Endothelial cell (in vitro differentiated cells): ENCODE data around the gene STK31. TPM values are rescaled to one million over a fixed set of nuclear protein-coding genes. Genes with fewer than 3 reads are reported as not detected.
"Not testable (repeated sequence)": the region's sequence is repeated elsewhere in the genome, so short reads cannot be mapped to it uniquely, and the experiment has no call there.

ENCODE experiments used
- DNase-seq: peaks from one replicate; pipeline ENCODE4 v3.0.0; 2021; ENCODE audit warnings: low spot score
- H3K27ac Mint-ChIP-seq: one replicate; pipeline ENCODE4 v1.8.0; 2021; ENCODE audit warnings: mixed read lengths, inconsistent platforms; ENCODE audit not compliant: unreplicated experiment
- H3K27me3 Mint-ChIP-seq: one replicate; pipeline ENCODE4 v1.8.0; 2021; ENCODE audit warnings: mild to moderate bottlenecking, moderate library complexity, mixed read lengths, inconsistent platforms; ENCODE audit not compliant: unreplicated experiment
- H3K36me3 Mint-ChIP-seq: one replicate; pipeline ENCODE4 v1.8.0; 2021; ENCODE audit warnings: mild to moderate bottlenecking, low read depth, mixed read lengths, inconsistent platforms; ENCODE audit not compliant: unreplicated experiment
- H3K4me1 Mint-ChIP-seq: one replicate; pipeline ENCODE4 v1.8.0; 2021; ENCODE audit warnings: mild to moderate bottlenecking, mixed read lengths, inconsistent platforms; ENCODE audit not compliant: unreplicated experiment
- H3K4me3 Mint-ChIP-seq: one replicate; pipeline ENCODE4 v1.8.0; 2021; ENCODE audit warnings: mild to moderate bottlenecking, mixed read lengths, inconsistent platforms; ENCODE audit not compliant: unreplicated experiment
- H3K9me3 Mint-ChIP-seq: one replicate; pipeline ENCODE4 v1.8.0; 2021; ENCODE audit warnings: mixed read lengths, inconsistent platforms; ENCODE audit not compliant: unreplicated experiment
- CTCF ChIP-seq: fragments of 200-600 bp; sonication (generic); IDR thresholded peaks from one replicate; pipeline ENCODE4 v1.5.0; 2021; ENCODE audit warnings: antibody characterized with exemption; ENCODE audit not compliant: unreplicated experiment
- total RNA-seq: library from RNA; stranded (reverse); fragmentation: NEBNext Ultra II Directional; extraction: Animal tissue kit (Norgen Biotek cat#: 25700); gene quantifications from one replicate; pipeline ENCODE4 v1.2.1, GENCODE V29; 2021; ENCODE audit not compliant: unreplicated experiment

Gene STK31
- total RNA-seq, 1 donor from 2014 or later: 0.33 TPM

DNA sequence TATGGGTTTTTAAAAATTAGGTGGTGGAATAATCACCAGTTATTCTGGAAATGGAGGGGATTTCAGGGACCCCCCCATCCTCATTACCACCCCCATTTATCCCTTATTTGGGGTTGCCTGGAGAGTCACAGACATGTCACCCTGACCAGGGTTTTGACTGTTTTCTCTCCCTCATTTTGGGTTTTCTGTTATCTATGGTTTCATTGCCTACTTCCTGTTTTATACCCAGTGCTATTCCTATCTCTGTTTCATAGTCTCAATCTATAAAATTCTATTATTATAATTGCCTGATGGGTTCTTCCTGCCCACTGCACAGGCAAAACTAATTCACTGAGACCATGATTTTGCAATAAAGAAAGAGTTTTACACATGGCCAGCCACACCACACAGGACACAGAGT is 45.9 kb upstream of the STK31 start:
- Mint-ChIP-seq H3K9me3 (no peaks in the 10 kb centered on the region), H3K36me3 (no peaks in the 10 kb centered on the region), H3K27me3 (no peaks in the 10 kb centered on the region), H3K4me1 (no peaks in the 10 kb centered on the region), H3K4me3 (no peak overlapping the region), H3K27ac (no peak overlapping the region)
- no peak for DNase-seq
- TF ChIP-seq CTCF: no peak

DNA sequence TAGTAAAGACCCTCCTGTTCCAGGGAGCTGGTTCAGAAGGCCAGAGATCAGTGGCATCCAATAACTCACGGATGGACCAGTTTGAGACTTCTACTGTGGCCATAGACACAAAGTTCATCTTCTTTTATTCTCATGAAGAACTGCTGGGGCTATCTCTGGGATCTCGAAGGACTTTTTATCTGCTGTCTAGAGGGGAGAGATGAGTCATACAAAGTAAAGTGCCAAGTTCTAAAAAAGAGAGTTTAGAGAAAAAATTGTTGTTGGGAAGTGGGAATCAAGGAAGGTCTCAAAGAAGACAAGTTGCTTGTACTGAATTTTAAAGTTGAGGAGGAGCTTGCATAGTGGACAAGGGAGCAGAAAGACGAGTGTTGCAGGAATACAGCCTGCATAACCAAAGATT is 38.0 kb upstream of the STK31 start:
- Mint-ChIP-seq H3K36me3 (no peaks in the 10 kb centered on the region), H3K4me3 (no peak overlapping the region), H3K27me3 (no peaks in the 10 kb centered on the region), H3K27ac (no peak overlapping the region), H3K4me1 (no peaks in the 10 kb centered on the region), H3K9me3 (no peaks in the 10 kb centered on the region)
- DNase-seq: no peak
- no peak for TF ChIP-seq CTCF

- TF ChIP-seq CTCF: peak; percentile 65
- H3K36me3 Mint-ChIP-seq: no peaks in the 10 kb centered on the region
- DNase-seq: peak; percentile 92
- H3K4me1 Mint-ChIP-seq: peaks cover 2% of the 10 kb centered on the region
- H3K27me3 Mint-ChIP-seq: peaks cover 4% of the 10 kb centered on the region
- peak within 1 kb of the TSS; percentile 82 for H3K27ac Mint-ChIP-seq
- H3K4me3 Mint-ChIP-seq: peak within 1 kb of the TSS; percentile 94
- no peaks in the 10 kb centered on the region for H3K9me3 Mint-ChIP-seq
Measured at GRCh38 chr7:23679898-23680413, 30.1 kb upstream of the STK31 start, which contains the start of gene FAM221A. FAM221A (plus strand) TSS chr7:23680199; CDS start chr7:23680219, 20 bp downstream.

DNA sequence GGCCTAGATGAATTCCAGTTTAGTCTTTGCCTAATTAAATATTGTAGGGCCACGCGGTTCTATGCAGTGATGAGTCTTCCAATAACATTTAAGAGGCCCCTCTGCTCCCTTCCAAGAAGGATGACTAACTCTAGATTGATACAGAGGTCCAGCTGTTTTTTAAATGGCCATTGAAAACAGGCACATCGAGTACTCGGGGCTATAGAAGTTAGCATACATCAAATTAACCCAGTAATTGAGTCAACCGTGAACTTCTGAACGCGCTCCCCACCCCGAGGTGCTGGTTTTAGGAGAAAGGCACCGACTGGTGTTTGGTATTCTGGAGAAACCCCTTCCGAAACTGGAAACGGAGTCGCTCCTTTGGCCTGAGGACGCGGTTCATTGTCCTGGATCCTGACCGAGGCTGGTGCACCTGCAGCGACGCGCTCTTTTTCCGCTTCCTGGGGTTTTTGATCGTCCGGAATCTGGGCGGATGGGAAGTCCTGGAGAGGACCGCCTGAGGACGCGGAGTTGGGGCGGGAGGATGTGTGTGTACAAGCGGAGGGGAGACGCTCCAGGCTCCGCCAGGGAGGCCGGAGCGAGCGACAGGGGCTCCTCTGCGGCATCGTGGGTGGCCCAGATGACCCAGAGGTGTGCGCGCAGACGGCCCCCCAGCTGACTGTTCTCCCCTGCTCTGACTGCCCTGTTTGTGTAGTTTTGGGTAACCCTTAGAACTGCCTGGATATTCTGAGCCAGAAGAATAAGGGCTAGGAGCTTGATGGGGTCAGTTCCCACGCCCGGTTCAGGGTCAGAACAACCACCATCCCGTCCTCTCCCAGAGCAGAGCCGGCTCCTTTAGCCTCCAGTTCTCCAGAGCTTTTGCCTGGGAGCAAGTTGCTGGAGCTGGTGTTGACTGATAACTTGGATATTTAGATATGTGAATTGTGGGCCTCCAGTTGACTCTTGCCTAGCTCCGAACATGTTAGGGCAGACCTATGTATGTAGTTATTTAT is 29.3 kb upstream of the STK31 start:
- peaks cover 4% of the 10 kb centered on the region for H3K27me3 Mint-ChIP-seq
- H3K27ac Mint-ChIP-seq: peak overlapping the region; percentile 70
- H3K4me1 Mint-ChIP-seq: peaks cover 2% of the 10 kb centered on the region
- no peaks in the 10 kb centered on the region for H3K36me3 Mint-ChIP-seq
- TF ChIP-seq CTCF: no peak
- H3K9me3 Mint-ChIP-seq: no peaks in the 10 kb centered on the region
- peak overlapping the region; percentile 94 for H3K4me3 Mint-ChIP-seq
- peak; percentile 77 for DNase-seq

DNA sequence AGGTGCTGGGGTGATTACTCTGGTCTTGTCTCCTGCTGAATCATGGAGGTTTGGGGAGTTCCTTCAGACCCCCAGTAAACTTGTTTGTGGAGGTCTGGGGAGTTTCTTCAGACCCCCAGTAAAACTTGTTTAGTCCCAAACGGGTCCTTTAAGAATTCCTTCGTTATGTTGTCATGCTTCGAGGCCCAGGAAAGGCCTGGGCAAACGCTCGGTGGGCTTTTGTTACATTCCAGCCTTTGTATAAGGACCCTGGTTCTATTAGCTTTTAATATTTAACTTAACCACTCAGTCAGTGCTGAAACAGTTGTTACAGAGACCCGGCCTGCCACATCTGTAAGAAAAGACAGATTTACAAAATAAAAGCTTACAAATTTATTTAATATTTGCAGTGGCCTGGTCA is 26.0 kb upstream of the STK31 start:
- H3K36me3 Mint-ChIP-seq, H3K4me3 Mint-ChIP-seq, H3K27me3 Mint-ChIP-seq, DNase-seq, H3K9me3 Mint-ChIP-seq, H3K27ac Mint-ChIP-seq, H3K4me1 Mint-ChIP-seq: not testable (repeated sequence)
